Measurements from ENCODE around the gene MLLT10.
"Not testable (repeated sequence)": the region's sequence is repeated elsewhere in the genome, so short reads cannot be mapped to it uniquely, and the experiment has no call there.

Gene MLLT10

DNA sequence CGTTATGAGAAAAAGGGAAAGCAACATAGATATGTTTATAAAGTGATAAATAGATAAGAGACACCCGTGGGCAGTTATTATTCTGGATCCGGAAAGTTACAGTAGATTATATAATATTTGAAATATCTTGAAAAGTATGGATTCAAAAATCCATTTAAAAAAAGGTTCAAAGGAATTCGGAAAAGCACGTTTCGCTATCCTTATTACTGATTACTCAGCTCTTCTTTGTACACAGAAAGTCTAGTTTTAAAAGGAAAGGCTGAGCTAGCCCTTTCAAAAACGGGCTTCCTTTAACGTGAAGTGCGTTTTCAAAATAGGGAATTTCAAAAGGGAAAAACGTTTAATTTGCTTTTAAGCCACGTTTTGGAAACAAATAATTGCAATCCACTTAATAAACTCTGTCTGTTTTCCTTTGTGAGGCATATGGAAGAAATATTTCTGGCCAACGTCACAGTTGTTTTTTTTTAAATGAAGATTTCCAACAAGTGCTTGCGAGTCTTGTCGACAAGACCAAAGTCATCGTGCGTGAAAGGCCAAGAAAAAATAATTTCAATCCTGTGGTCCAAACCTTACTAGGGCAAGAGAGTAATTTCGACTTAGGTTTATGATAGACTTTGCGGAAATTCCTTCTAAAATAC is 6.3 kb upstream of the MLLT10 start:
- no peak for DNase-seq (ENCODE audit: low spot score)

DNA sequence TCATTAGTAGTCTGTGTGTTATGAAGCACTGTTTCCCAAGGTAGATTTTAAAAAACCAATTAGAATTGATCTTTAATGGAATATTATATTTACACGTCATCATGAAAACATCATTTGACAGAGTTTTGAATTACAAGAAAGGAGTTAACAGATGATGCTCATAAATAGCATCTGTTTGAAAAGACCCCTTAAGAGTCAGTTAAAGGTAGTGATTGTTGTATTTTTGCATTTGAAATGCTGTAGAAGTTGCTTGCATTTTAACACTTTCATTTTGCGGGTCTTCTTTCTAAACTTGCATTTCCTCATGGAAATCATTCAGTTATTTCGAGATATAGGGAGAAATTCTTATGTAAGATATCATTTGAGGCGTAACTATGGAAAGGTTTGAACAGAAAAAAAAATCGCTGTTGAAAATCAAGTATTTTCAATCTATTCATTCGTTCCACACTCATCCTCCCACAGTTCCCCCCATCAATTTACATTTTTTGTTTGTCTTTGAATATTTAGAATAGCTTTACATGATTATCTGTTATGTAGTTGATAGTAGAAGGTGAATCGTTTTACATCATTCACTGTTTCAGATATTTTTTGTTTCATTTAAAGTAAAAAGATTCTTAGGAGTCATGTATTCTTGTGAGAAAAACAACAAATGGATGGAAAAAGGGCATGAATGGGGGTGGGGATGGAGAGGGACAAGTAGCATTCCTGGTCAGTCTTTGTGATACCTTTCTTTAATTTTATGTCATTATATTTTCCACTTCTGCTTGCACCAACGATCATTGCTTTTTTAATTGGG is 5.6 kb upstream of the MLLT10 start:
- no peak for DNase-seq (ENCODE audit: low spot score)

DNA sequence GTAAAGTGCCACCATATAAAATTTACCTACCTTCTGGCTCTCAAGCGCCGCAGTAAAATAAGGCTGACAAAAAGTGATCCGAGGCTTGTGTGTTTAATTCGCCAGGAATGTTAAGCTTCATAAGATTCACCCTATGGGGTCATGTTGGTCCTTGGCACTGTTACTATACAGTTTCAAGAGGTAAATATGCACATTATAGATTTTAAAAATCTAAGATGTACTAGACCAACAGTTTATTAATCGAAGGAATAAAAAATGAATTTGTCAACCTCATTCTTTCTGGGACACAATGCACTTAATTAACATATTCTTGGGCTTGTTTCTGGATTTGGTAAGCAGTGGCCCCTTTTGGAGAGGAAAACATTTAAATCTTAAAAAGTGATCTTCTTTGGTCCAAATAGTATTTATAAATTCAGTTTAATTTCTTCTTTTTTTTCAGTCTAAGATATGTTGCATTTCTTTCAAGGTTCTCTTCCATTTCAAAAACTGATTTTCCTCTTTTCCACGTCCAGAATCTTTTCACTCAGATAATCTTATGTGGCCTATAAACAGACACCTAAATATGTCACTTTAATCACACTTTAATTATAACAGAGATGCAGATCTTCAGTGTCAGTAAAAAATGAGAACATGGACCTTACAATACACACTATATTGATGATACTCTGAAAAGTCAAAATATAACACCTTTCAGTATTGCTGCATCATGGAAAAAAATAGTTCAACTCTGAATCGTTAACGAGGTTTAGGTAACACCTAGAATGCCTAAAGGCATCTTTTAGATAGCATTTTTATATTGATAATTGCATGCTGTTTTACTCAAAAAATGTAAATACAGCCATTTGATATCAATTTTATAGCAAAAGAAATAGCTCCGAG is 4.8 kb upstream of the MLLT10 start:
- DNase-seq (ENCODE audit: low spot score) = no peak

DNA sequence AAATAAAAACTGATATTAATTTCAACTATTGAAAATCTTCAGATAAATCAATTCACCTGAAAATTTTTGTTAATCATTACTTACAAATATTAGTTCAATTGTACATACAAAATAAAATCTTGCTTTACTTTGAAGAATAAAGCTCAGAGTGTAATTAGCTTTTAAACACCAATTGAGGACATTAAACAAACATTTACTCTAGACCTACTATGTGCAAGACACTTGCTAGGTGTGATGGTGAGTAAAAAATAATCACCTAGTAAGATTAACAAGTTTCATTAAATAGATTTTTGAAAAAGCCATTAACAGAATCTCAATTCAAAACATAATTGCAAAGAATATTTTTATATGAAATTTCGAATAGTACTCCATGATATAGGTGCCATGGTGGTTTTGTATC is 3.9 kb upstream of the MLLT10 start:
- no peak for DNase-seq (ENCODE audit: low spot score)

DNA sequence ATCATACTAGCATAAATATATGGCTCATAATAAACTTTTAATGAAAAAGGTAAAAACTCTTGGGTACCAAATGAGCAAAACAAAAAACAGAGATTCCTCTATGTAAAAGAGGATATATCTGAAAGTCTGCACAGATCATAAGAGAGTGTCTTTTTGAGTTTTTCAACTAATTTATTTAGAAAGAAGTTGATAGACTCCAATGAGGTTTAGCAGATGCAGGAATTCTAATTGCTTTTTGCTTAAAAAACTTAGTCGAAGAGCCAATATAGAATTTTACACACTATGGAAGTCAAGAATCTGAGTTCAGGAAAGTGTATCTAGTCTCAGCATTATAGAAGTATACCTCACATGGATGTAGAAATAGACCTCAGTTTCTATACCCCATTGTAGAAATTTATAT is 3.4 kb upstream of the MLLT10 start:
- DNase-seq (ENCODE audit: low spot score) = no peak

DNA sequence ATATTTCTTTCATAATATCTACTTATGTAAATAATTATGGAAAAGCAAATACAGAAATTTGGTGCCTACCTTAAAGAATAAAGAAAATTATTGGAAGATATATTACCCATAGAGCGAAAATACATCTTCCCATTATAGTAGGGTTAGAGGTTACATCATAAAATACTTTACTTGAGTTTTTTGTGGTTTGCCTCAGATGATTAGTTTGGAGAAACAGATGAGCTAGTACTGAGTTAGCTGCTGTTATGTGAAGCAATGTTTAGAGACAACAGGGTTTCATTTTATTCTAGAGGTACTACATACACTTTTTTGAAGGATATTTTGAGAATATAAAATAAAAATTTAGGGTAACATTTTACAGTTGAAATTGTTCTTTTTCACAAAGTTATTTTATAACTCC is 2.9 kb upstream of the MLLT10 start:
- DNase-seq (ENCODE audit: low spot score) = no peak

DNA sequence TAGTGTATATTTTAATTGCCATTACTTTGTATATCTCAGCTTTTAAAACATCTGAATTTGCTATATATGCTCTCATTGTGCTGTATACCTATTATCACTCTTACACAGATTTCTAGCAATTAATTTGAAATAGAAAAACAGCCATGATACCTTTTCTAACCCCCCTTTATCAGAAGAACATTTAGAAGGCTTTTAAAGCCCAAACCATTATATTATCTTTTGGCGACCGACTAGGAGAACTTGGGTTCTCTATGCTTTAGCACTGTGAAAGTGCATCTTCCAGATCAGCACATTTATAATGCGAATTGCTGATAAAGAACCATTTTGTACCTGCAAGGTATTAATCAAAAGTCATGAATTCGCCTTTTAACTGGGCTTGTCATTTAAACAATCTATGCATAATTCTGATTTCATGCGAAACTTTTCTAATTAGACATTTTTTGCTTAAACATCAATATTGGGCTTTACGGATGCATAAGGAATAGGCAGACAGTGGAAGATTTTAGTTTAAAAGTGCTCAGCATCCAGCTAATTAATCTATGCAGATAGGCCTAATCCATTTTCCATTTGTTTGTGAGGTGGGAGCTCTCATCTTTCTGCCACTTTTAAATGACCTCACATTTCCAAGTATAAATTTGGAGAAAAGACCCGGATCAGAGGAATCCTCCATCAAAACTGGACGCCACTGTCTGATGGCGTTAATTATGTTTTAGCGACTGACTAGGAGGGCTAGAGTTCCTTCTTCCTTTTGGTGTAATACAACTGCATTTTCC is 1.2 kb upstream of the MLLT10 start:
- DNase-seq (ENCODE audit: low spot score) = no peak

DNA sequence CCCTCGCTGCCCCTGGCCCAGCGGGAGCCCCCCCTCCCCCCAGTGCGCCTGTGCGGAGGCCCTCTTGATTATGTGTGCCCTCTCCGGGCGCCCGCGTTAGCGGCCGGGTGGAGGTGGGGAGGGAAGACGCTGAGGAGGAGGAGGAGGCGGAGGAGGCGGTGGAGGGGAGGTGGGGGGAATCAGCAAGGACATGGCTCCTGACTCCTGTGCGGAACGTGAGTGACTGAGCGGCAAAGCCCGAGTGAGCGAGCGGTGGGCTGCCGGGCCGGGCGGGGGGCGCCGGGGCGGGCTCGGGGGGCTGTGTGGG is 201 bp downstream of the MLLT10 start:
- no peak for DNase-seq (ENCODE audit: low spot score)

DNA sequence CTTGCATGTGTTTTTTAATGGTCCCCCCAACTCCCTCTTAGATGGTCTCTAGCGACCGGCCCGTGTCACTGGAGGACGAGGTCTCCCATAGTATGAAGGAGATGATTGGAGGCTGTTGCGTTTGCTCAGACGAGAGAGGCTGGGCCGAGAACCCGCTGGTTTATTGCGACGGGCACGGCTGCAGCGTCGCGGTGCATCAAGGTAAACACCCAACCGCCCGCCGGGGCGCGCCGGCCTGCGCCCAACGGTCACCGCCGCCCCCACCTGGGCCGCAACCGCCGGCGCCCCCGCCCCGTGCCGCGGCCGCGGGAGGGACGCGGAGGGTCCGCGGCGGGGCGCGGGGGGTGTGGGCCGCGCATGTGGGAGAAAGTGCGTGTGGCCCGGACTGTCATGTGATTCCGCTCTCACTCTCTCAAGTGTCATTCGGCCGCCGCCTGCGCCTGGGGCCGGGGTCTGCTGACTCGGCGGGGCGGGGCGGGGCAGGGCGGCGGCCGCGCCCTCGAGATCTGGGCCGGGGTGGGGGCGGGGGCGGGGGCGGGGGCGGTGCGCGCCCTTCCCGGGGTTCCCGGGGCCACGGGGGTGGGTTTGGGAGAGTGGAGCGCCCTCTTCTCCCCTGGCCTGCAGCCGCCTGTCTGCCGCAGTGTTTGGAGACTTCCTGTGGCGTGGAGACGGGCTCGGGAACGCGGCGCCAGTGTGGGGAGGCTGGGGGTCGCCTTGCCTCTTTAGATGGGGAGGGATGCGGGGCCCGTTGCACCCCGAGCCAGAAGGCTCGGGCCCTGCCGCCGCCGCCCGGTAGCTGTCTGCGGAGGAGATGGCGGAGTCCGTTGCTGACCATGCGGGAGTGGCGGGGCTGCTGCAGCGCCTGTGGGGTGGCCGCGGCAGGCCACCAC is 817 bp downstream of the MLLT10 start:
- peak; percentile 84 for DNase-seq (ENCODE audit: low spot score)

DNA sequence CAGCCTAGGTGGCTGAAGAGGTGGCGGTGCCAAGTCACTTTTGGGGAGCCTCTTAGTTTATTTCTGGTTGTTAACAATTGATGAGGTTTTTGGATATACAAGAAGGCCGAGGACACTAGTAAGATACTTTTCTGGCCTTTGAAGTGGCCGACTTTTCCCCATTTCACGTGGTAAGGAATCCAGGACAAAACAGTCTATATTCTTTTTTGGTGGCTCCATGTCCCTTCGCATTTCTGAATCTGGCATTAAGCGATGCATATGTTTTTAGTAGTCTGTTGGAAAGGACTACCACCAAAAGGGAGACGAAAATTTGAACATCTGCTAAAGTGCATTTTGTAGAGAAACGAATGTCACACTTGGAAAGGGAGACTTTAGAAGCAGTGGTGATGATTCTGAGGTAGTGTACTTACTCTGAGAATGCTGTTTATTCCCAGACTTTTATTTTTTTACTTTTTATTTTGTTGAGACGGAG is 1.5 kb downstream of the MLLT10 start:
- no peak for DNase-seq (ENCODE audit: low spot score)

DNA sequence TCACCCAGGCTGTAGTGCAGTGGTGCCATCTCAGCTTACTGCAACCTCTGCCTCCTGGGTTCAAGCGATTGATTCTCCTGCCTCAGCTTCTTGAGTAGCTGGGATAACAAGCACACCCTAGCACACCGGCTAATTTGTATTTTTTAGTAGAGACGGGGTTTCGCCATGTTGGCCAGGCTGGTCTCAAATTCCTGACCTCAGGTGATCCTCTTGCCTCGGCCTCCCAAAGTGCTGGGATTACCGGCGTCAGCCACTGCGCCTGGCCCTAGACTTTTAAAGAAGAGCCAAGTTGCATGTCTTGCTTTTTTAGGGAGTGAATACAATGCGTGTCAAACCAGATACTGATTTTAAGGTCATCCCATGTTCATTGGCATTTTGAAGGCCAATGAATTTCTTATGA is 1.9 kb downstream of the MLLT10 start:
- not testable (repeated sequence) for DNase-seq (ENCODE audit: low spot score)

DNA sequence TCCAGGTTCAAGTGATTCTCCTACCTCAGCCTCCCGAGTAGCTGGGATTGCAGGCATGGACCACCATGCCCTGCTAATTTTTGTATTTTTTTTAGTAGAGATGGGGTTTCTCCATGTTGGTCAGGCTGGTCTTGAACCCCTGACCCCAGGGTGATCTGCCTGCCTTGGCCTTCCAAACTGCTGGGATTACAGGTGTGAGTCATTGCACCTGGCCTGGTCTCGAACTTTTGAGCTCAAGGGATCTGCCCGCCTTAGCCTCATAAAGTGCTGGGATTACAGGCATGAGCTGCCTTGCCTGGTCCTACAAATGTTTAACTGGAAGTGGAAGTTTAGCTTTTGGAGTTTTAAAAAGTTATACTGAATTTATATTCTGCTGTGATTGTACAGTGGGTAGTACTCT is 2.8 kb downstream of the MLLT10 start:
- DNase-seq (ENCODE audit: low spot score) = no peak

DNA sequence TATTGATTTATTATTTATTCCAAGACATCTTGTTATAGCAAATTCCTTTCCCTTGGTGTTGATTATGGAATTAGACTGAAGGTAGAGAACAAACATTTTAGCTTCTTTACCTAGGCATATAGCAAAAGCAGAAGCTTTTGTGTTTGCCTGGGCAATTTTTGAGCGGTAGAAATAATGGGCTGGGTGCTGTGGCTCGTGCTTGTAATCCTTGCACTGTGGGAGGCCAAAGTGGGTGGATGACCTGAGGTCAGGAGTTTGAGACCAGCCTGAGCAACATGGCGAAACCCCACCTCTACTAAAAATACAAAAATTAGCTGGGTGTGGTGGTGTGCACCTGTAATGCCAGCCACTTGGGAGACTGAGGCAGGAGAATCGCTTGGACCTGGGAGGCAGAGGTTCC is 6.7 kb downstream of the MLLT10 start:
- DNase-seq (ENCODE audit: low spot score) = not testable (repeated sequence)

DNA sequence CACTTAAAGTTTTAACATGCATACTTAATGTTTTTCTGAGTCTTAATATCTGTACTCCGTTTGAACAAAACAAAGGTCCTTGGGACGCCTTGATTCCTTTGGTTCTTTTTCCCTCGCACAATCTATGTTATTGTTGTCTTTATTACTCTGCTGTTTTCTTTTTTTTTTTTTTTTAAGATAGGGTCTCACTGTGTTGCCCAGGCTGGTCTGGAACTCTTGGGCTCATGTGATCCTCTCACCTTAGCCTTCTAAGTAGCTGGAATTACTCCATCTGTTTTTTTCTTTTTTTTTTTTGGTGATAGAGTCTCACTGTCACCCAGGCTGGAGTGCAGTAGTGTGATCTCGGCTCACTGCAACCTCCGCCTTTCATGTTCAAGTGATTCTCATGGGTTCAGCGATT is 13.2 kb downstream of the MLLT10 start:
- no peak for DNase-seq (ENCODE audit: low spot score)

DNA sequence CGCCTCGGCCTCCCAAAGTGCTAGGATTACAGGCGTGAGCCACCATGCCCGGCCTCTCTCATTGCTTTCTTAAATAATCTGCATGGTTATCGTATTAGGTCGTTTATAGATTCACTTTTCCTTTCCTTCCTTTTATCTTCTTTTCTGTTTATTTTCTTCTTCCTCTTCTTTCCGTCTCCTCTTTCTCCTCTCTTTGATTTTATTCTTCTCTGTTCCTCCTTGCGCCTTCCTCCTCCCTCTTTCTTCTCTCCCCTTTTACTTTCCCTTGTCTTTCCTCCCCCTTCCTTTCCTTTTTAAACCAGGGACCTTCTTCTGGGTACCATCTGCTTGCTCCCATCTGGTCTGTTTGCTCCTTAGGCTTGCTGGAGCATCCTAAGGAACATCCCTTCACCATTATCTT is 18.6 kb downstream of the MLLT10 start:
- DNase-seq (ENCODE audit: low spot score) = no peak

DNA sequence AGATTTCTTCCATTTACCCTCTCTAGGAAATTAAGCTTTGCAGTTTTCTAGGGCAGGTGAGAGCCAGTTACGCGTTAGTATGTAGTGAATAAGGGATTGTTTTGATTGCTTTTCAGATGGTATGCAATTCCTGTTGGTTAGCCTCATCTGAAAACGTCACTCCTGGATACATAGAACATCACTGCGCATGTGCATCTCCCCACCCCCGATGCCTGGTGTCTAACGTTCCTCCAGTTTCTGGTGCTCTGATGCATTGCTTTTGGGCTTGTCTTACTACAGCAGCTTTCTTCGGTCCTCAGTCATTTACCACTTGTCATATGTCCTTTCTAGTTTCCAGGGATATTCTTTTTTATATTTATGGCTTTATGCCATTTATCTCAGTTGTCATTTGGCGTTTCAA is 22.5 kb downstream of the MLLT10 start:
- DNase-seq (ENCODE audit: low spot score) = no peak

DNA sequence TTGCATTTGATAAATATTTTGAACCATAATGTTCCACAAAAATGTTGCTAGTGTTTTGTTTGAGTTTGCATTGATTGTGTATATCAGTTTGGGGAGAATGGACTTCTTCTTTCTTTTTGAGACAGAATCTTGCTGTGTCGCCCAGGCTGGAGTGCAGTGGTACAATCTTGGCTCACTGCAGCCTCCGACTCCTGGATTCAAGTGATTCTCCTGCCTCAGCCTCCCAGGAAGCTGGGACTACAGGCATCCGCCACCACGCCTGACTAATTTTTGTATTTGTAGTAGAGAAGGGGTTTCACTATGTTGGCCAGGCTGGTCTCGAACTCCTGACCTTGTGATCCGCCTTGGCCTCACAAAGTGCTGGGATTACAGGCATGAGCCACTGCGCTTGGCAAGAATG is 25.0 kb downstream of the MLLT10 start:
- not testable (repeated sequence) for DNase-seq (ENCODE audit: low spot score)

DNA sequence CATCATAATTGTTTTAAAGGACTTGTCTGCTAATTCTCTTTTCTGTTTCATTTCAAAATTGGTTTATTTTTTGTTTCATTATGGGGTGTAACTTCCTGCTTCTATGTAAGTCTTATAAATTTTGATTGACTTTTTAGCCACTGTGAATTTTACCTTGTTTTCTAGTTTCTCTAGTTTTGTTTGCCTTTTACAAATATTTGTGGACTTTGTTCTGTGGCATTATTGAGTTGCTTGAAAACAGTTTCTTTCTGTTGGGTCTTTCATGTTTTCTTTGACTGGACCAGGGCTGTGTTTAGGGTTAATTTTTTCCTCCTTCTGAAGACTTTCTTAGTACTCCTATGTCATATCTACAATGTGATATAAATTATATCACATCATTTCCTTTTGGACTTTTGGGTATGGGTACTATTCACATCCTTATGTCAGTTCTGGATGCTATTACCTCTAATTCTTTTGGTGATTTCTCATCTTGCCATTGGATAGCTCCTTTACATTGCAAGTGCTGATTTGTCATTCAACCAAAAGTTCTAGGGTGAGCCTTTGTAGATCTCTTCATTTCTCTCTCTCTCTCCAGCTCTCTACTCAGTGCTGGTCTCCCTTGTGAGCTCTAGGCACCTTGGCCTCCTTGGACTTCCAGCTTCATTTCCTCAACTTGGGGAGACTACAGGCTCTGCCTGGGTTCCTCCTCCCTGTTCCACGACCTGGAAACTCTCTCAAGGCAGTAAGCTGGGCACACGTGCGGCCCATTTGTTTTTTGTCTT is 36.9 kb downstream of the MLLT10 start:
- no peak for DNase-seq (ENCODE audit: low spot score)

DNA sequence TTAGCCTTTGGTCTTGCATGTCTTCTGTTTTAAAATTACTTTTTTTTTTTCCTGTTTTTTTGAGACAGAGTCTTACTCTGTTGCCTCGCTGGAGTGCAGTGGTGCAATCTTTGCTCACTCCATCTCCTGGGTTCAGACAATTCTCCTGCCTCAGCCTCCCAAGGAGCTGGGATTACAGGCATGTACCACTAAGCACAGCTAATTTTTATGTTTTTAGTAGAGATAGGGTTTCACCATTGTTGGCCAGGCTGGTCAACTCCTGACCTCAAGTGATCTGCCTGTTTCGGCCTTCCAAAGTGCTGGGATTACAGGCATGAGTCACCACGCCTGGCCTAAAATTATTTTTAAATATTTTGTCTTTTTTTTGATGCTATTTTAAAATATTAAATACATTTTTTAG is 38.5 kb downstream of the MLLT10 start:
- DNase-seq (ENCODE audit: low spot score) = no peak

DNA sequence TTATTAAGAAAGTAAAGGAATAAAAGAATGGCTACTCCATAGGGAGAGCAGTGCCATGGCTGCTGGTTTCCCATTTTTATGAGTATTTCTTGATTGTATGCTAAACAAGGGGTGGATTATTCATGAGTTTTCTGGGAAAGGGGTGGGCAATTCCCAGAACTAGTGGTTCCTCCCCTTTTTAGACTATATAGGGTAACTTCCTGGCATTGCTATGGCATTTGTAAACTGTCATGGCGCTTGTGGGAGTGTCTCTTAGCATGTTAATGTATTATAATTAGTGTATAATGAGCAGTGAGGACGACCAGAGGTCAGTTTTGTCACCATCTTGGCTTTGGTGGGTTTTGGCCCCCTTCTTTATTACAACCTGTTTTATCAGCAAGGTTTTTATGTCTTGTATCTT is 40.5 kb downstream of the MLLT10 start:
- DNase-seq (ENCODE audit: low spot score) = not testable (repeated sequence)
